IPS-18a (cell line): ENCODE results near the gene PRPF39.

Experiments
- H3K27ac ChIP-seq: one replicate; pipeline ENCODE4 v1.5.1; 2013; ENCODE audit warnings: low read length
- H3K27me3 ChIP-seq: one replicate; pipeline ENCODE4 v1.6.1; 2013; ENCODE audit warnings: mild to moderate bottlenecking, low read length; ENCODE audit not compliant: control insufficient read depth, insufficient read depth
- H3K36me3 ChIP-seq: one replicate; pipeline ENCODE4 v1.6.1; 2013; ENCODE audit warnings: low read depth, low read length; ENCODE audit not compliant: control insufficient read depth
- H3K4me1 ChIP-seq: one replicate; pipeline ENCODE4 v1.6.1; 2013; ENCODE audit warnings: low read depth, low read length; ENCODE audit not compliant: control insufficient read depth
- H3K4me3 ChIP-seq: one replicate; pipeline ENCODE4 v1.5.1; 2013; ENCODE audit warnings: low read length
- H3K9ac ChIP-seq: one replicate; pipeline ENCODE4 v1.6.1; 2013; ENCODE audit warnings: mild to moderate bottlenecking, low read length, moderate library complexity
- H3K9me3 ChIP-seq: one replicate; pipeline ENCODE4 v1.6.1; 2013; ENCODE audit warnings: low read depth, low read length; ENCODE audit not compliant: control insufficient read depth

Gene PRPF39

DNA sequence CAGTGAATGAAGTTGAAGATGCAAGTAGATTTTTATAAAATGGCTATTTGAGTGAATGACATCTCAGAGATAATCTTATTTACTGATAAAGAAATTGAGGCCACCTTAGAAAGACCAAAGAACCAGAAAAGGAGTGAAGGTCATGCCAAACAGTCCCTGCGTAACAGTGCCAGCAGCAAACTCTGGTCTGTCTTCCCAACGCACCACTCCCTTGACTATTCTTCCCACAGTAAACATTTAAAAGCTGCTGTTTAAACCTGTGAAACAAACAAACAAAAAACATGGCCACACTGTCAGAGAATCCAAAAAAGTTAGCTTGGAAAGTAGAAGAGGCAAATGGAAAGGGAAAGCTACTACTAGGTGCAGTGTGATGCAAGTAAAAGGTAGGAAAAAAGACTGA is 1.5 kb upstream of the PRPF39 start:
- peaks cover 12% of the 10 kb centered on the region for H3K4me1 ChIP-seq
- H3K9ac ChIP-seq, result no peak overlapping the region
- H3K27me3 ChIP-seq, result no peaks in the 10 kb centered on the region
- H3K36me3 ChIP-seq, result no peaks in the 10 kb centered on the region
- no peaks in the 10 kb centered on the region for H3K9me3 ChIP-seq
- H3K4me3 ChIP-seq, result no peak overlapping the region
- no peak overlapping the region for H3K27ac ChIP-seq

GRCh38 chr14:45083617-45083975 is 320 bp upstream of the PRPF39 start:
- Histone ChIP-seq H3K9ac (peak overlapping the region; percentile 49), H3K27ac (no peak overlapping the region)

DNA sequence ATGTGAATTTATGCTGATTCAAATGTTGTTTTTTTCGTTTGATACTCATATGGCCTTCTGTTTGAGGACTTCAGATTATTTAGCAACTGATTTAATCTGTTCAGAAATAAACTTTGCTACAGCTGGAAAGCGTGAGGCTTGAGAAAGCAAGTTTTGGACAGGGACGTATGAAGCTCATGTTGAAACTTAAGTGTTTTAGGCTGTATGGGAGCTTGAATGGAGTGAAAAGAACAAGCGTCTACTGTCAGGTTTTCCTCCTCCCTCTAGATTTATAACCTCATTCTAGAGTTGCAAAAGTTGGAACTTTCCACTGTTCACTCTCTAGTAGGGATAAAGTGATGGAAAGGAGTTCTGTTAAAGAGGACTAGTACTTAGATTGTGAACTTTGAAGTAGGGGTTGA is 1.0 kb downstream of the PRPF39 start:
- Histone ChIP-seq H3K4me3 (peak overlapping the region; percentile 89), H3K27ac (peak overlapping the region; percentile 9), H3K36me3 (no peaks in the 10 kb centered on the region), H3K27me3 (no peaks in the 10 kb centered on the region), H3K4me1 (peaks cover 12% of the 10 kb centered on the region), H3K9me3 (no peaks in the 10 kb centered on the region), H3K9ac (peak overlapping the region; percentile 94)

More at GRCh38 chr14:45083617-45083975, 320 bp upstream of the PRPF39 start:
- Histone ChIP-seq H3K4me3 (peak overlapping the region; percentile 58), H3K9me3 (no peaks in the 10 kb centered on the region), H3K4me1 (peaks cover 12% of the 10 kb centered on the region), H3K27me3 (no peaks in the 10 kb centered on the region), H3K36me3 (no peaks in the 10 kb centered on the region)

GRCh38 chr14:45089813-45090212 is 5.9 kb downstream of the PRPF39 start:
- Histone ChIP-seq H3K27me3 (no peaks in the 10 kb centered on the region), H3K36me3 (peaks cover 3% of the 10 kb centered on the region), H3K4me3 (no peak overlapping the region), H3K27ac (no peak overlapping the region), H3K4me1 (peaks cover 7% of the 10 kb centered on the region), H3K9me3 (no peaks in the 10 kb centered on the region), H3K9ac (no peak overlapping the region)

- peaks cover 20% of the 10 kb centered on the region for H3K36me3 ChIP-seq
- no peaks in the 10 kb centered on the region for H3K4me1 ChIP-seq
- no peak overlapping the region for H3K27ac ChIP-seq
These were observed 7.8 kb downstream of the PRPF39 start for GRCh38 chr14:45091710-45092109.

DNA sequence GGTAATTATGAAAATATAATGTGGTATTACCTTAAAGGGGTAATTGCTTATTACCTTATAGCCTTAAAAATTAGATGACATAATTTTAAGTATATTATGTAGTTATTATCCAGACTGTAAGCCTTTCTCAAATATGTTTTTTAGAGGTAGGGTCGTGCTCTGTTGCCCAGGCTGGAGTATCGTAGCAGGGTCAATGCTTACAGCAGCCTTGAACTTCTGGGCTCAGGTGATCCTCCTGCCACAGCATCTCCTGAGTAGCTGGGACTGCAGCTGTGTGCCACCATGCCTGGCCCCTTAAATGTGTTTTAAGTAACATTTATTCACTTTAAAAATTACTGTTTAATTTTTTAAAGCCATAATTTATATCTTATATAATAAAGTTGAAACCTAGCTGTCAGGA is 10.4 kb downstream of the PRPF39 start:
- no peak overlapping the region for H3K4me3 ChIP-seq
- no peaks in the 10 kb centered on the region for H3K9me3 ChIP-seq
- H3K9ac ChIP-seq, result no peak overlapping the region
- H3K27ac ChIP-seq, result no peak overlapping the region
- no peaks in the 10 kb centered on the region for H3K4me1 ChIP-seq
- peaks cover 40% of the 10 kb centered on the region for H3K36me3 ChIP-seq
- no peaks in the 10 kb centered on the region for H3K27me3 ChIP-seq

More at GRCh38 chr14:45091710-45092109, 7.8 kb downstream of the PRPF39 start:
- Histone ChIP-seq H3K27me3 (no peaks in the 10 kb centered on the region), H3K9me3 (no peaks in the 10 kb centered on the region), H3K4me3 (no peak overlapping the region), H3K9ac (no peak overlapping the region)

DNA sequence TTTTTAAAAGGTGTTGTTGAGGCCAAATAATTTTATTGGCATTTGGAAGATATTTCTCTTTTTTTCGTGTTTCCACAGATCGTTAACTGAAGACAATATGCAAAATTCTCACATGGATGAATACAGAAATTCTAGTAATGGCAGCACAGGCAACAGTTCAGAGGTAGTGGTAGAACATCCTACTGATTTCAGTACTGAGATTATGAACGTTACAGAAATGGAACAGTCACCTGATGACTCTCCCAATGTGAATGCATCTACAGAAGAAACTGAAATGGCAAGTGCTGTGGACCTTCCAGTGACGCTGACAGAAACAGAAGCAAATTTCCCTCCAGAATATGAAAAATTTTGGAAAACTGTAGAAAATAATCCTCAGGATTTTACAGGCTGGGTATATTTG is 11.2 kb downstream of the PRPF39 start:
- H3K9me3 ChIP-seq, result no peaks in the 10 kb centered on the region
- H3K27me3 ChIP-seq, result no peaks in the 10 kb centered on the region
- no peak overlapping the region for H3K27ac ChIP-seq
- no peak overlapping the region for H3K4me3 ChIP-seq
- no peaks in the 10 kb centered on the region for H3K4me1 ChIP-seq
- H3K36me3 ChIP-seq, result peaks cover 46% of the 10 kb centered on the region
- H3K9ac ChIP-seq, result no peak overlapping the region

- Histone ChIP-seq H3K4me1 (no peaks in the 10 kb centered on the region), H3K27ac (no peak overlapping the region), H3K9ac (no peak overlapping the region), H3K27me3 (no peaks in the 10 kb centered on the region), H3K4me3 (no peak overlapping the region), H3K36me3 (peaks cover 54% of the 10 kb centered on the region), H3K9me3 (no peaks in the 10 kb centered on the region)
These were observed 12.3 kb downstream of the PRPF39 start for GRCh38 chr14:45096218-45096617.

DNA sequence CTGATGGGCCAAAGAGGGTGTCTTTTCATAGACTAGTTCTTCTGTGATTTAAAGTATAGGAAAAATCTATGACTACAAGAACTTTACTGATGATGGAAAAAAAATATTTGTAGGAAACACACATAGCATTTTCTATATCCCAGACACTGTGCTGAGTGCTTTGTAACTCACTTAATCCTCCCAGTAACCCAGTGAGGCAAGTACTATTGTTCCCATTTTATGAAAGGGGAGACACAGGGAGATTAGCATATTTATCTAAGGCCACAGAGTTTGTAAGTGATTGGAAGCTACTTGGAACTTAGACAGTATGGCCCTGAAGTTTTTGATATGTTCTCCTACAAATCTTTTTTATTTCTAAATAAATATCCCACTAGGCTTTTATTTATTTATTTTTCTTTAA is 19.9 kb downstream of the PRPF39 start:
- H3K36me3 ChIP-seq, result peaks cover 86% of the 10 kb centered on the region
- no peaks in the 10 kb centered on the region for H3K4me1 ChIP-seq
- H3K9ac ChIP-seq, result no peak overlapping the region
- H3K27me3 ChIP-seq, result no peaks in the 10 kb centered on the region
- H3K4me3 ChIP-seq, result no peak overlapping the region
- no peaks in the 10 kb centered on the region for H3K9me3 ChIP-seq
- H3K27ac ChIP-seq, result no peak overlapping the region

DNA sequence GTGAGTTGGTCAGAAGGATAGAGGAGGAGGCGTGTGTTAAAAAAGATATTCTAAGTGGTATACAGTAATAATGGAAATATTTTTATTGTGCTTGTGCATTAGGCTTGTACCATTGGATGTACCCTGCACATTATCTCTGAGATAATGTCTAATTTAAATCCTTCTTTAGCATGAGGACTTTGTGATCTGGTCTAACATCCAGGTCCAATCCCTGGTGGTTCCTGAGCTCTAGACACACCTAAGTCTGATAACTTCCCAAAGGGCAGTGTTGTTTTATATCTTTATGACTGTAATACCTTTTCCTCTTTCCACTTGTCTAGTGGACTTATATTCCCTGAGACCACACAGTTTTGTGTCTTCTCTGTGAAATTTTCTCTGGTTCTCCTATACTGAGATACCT is 20.6 kb downstream of the PRPF39 start:
- H3K36me3 ChIP-seq, result peaks cover 88% of the 10 kb centered on the region

GRCh38 chr14:45112896-45113781 is 29.2 kb downstream of the PRPF39 start:
- Histone ChIP-seq H3K4me3 (no peak overlapping the region), H3K9me3 (no peaks in the 10 kb centered on the region), H3K27me3 (no peaks in the 10 kb centered on the region), H3K27ac (no peak overlapping the region), H3K9ac (no peak overlapping the region), H3K36me3 (peaks cover 87% of the 10 kb centered on the region), H3K4me1 (no peaks in the 10 kb centered on the region)

More for the DNA sequence above, 20.6 kb downstream of the PRPF39 start:
- Histone ChIP-seq H3K4me3 (no peak overlapping the region), H3K27ac (no peak overlapping the region), H3K9me3 (no peaks in the 10 kb centered on the region), H3K27me3 (no peaks in the 10 kb centered on the region), H3K9ac (no peak overlapping the region), H3K4me1 (no peaks in the 10 kb centered on the region)

GRCh38 chr14:45114327-45114726 is 30.4 kb downstream of the PRPF39 start:
- Histone ChIP-seq H3K27ac (no peak overlapping the region), H3K27me3 (no peaks in the 10 kb centered on the region), H3K36me3 (peaks cover 84% of the 10 kb centered on the region), H3K4me1 (no peaks in the 10 kb centered on the region), H3K4me3 (no peak overlapping the region), H3K9ac (no peak overlapping the region), H3K9me3 (no peaks in the 10 kb centered on the region)
